ENCODE data around the gene N4BP2L2. TPM values are rescaled to one million over a fixed set of nuclear protein-coding genes. Genes with fewer than 3 reads are reported as not detected.

Gene N4BP2L2
- polyA plus RNA-seq, 1 donor: 121 TPM

Other genes starting within 250 kb of the N4BP2L2 start
- gene ZAR1L, start 223.4 kb downstream of the N4BP2L2 start, polyA plus RNA-seq (ENCODE audit: insufficient read length): not detected
- gene BRCA2, start 223.3 kb downstream of the N4BP2L2 start, polyA plus RNA-seq (ENCODE audit: insufficient read length): 2.0 TPM
- gene N4BP2L1, start 110.7 kb downstream of the N4BP2L2 start, polyA plus RNA-seq (ENCODE audit: insufficient read length): 8.8 TPM
- gene PDS5B, start 47.7 kb upstream of the N4BP2L2 start, polyA plus RNA-seq (ENCODE audit: insufficient read length): 40.3 TPM